ENCODE measurements around the gene IGF2BP1.

IGF2BP1 gene

GRCh38 chr17:48997103-48997826, at the start of gene IGF2BP1:
Gene IGF2BP1 (plus strand): TSS chr17:48997385. CDS start chr17:48997746, 361 bp downstream.
- DNase-seq: no peak

DNA sequence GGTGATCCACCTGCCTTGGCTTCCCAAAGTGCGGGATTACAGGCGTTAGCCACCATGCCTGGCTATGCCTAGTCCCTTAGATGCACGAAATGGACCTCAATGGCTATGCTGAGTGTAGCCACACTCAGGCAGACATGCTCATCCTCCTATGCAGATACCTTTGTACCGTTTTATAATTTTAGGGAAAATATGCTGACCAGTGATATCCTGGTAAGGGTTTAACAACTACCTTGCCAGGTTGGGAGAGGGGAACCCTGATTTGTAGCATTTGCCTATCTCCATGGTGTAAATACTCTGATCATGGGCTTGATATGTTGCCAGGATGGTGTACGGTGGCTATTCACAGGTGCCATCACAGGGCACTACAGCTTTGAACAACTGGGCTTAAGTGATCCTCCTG, 45.6 kb upstream of the IGF2BP1 start:
- no peak for DNase-seq

- no peak for DNase-seq
These were observed 44.3 kb upstream of the IGF2BP1 start for GRCh38 chr17:48952904-48953303.

GRCh38 chr17:48954300-48954755, 42.9 kb upstream of the IGF2BP1 start:
- no peak for DNase-seq

DNA sequence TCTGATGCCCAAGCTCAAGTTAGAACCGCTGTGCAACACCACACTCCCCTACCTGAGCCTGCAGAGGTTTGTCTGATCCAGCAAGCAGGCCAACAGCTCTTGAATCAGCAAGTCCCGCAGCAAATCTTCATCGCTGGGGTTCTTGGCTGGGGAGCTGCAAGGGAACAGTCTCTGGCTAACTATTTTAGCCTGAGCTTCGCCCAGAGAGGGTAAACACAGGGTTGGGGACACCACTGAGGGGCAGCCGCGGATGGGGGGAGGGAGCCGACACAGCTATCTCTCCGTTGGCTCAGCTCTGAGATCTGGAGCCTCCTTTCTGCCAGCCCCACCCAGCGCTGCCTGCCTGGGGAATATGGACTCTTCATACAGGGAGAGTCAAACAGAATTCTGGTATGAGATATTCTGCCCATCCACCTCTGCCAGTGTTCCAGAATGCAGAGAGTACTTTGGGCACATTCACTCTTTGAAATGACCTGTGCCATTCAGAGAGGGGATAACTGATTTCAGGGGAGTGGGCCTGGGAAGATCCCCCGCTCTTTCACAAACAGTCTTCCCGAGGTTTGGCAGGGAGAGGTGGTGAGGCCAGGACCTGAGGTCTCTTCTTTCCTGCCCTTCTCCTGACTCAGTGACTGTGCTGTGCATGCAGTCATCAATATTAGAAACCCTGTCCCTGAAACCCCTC, 36.2 kb upstream of the IGF2BP1 start:
- no peak for DNase-seq

- no peak for DNase-seq
These were observed 35.5 kb upstream of the IGF2BP1 start for GRCh38 chr17:48961516-48962233.

GRCh38 chr17:48970224-48970623, 27.0 kb upstream of the IGF2BP1 start:
- no peak for DNase-seq

DNA sequence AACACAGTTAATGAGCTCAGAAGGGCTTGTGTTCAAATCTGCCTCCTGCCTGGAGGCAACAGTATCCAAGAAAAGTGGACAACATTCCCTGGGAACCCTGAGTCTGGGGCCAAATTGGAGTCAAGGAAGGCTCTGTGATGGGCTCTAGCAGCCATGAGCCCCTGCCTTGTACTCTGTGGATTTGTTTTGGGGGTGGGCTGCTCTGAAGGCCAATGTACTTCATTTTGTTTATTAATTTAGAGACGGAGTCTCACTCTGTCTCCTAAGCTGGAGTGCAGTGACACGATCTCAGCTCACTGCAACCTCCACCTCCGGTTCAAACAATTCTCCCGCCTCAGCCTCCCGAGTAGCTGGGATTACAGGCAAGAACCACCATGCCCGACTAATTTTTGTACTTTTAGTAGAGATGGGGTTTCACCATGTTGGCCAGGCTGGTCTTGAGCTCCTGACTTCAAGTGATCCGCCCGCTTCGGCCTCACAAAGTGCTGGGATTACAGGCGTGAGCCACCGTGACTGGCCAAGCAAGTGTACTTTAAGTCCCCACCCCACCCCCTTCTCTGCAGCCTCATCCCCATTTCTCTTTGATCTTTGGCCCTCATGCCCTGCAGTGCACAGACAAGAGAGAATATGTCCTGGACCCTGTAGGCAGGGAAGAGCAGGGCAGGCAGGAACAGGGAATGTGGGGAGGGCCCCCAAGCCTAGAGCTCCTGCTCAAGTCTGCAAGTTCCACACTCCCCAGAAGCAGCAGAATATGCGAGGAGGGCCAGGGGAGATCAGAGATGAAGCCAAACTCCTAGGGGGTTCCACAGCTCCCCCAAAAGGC, 26.1 kb upstream of the IGF2BP1 start:
- DNase-seq: no peak

- DNase-seq: no peak
These were observed 24.5 kb upstream of the IGF2BP1 start for GRCh38 chr17:48972749-48973097.

DNA sequence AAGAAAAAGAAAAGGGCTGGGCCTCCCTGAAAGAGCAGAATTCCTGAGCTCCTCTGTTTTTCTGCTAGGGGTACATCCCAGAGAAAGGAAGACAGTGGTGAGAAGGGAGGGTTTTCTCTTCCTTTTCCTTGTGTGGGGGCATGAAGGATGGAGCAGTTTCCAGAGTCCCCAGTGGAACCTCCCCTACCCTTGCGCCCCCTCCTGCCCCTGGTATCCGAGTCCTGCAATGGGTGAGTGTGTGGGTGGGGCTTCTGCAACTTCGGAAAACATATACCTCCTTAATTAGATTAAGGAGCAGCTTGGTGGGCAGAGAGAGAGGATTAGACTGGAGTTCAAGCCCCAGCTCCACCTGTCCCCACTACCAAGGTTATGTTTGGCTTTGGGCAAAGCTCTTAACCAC, 23.4 kb upstream of the IGF2BP1 start:
- no peak for DNase-seq

DNA sequence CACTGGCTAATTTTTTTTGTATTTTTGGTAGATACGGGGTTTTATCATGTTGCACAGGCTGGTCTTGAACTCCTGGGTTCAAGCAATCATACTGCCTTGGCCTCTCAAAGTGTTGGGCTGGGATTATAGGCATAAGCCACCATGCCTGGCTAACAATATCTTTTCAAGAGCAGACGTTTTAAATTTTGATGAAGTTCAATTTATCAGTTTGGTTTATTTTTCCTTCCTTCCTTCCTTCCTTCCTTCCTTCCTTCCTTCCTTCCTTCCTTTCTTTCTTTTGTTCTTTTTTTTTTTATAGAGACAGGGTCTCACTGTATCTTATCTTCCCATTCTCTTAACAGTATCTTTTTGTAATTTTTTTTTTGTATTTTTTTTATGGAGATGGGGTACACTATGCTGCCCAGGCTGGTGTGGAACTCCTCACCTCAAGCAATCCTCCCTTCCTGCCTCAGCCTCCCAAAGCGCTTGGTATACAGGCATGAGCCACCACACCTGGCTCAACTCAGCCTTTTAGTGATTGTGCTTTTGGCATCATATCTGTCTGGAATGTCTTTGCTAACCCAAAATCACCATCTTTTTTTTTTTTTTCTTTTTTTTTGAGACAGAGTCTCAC, 15.2 kb upstream of the IGF2BP1 start:
- DNase-seq: no peak

DNA sequence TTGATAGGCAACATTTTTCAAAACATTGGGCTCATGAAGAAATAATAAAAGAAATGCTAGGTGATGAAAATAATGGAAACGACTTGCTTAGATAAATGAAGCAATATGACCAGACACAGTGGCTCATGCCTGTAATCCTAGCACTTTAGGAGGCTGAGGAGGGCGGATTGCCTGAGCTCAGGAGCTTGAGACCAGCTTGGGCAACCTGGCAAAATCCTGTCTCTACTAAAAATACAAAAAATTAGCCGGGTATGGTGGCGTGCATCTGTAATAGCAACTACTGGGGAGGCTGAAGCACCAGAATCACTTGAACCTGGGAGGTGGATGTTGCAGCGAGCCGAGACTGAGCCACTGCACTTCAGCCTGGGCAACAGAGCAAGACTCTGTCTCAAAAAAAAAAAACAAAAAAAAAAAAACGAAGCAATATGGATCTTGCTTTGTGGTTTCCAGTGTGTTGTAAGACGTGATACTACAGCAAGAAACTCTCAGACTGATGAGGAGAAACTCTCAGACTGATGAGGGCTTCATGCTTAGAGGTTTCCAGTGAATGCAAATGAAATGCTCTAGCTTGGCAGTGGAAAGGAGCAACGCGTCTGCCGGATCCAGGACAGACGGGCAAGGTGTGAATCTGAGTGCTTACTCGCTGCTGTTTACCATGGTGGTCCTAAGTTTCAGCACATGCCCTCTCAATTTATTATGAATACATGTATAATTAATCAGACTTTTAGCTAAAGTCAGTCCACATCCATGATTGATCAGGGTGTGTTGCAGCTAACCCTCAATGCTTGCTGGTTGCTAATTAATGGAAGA, 11.5 kb upstream of the IGF2BP1 start:
- DNase-seq: no peak

DNA sequence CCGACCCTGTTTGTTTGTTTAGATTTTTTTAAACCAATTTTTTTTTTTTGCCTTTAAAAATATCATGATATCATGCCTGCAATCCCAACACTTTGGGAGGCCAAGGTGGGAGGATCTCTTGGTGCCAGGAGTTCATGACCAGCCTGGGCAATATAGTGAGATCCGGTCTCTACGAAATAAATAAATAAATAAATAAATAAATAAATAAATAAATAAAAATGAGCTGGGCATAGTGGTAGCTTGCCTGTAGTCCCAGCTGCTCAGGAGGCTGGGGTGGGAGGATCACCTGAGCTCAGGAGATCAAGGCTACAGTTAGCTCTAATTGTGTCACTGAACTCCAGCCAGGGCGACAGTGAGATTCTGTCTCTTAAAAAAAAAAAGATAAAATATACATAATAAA, 8.1 kb upstream of the IGF2BP1 start:
- DNase-seq: no peak

DNA sequence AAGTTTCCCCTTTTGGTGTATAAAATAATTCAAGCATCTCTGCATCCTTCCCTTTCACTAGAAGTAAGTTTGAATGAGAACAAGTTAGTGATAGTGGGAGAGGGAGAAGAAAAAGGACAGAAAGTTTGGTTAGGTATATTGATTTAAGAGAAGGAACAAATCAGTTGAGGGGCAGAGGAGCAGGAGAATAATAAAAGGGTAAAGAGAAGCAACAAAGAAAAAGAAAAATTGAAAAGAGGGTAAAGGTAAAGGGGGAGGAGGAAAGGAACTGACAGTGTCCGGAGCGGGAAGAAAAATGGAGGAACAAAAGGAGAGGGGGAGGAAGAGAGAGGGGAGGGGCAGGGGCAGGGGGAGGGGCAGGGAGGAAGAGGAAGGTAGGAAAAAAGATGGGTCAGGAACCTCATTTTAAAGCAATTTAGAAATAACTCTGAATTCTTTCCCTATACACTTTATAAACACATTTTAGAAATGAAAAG, 6.3 kb upstream of the IGF2BP1 start:
- DNase-seq: no peak

- DNase-seq: no peak
These were observed 4.7 kb upstream of the IGF2BP1 start for GRCh38 chr17:48992444-48992843.

GRCh38 chr17:48993305-48993704, 3.9 kb upstream of the IGF2BP1 start:
- no peak for DNase-seq

DNA sequence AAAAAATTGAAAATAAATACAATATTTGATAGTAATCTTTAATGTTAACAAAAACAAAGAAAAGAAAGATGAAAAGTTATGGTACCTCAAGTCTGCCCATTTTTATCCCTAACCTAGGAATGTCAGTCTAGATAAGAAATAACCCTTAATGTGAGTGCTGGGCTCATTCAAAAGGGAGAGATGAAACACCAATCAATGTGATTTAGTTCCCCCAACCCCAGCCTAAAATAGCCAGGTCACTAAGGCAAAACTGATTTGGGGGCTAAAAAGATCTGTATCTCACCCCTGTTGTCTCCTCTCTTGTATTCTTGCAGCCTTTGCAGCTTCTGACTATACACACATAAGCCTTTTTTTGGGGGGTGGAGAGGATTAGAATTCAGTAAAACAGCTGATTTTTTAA, 3.2 kb upstream of the IGF2BP1 start:
- no peak for DNase-seq

DNA sequence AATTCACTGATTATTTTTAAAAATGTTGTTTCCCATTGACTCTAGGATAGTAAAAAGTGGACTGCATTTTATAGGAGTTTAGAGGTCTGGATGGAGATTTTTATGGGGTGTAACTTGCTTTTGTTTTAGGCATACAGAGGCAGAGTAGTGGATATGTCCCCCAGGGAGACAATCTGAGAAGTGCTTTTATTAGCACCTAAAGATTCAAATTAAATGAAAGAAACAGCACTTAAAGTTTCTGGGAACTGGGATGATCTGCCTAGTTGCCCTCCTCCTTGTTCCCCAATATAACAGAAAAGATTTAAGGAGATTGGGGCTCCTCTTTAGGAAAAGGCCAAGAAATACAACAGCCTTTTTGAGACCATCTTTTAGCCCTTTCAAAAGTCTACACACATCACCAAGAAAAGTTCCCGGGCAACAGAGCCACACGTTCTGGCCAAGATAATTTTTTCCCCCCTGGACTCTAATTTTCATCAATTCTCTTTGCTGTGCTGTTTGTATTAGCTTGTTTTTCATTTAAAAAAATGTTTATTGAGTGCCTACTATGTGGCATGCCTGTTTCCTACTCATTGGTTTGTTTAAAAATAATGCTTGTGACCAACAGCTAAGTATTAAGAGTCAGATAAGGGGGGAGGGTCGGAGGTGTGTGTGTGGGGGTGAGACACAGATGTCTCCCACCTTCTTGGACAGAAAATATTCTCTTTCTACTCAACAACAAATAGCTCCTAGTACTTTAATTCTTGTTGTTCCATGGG, 2.5 kb upstream of the IGF2BP1 start:
- DNase-seq: no peak

- DNase-seq: no peak
These were observed 1.7 kb upstream of the IGF2BP1 start for GRCh38 chr17:48995304-48995973.

Data from activated gamma-delta T cell treated with Interleukin-2 at 50 U/mL for 16 hours (primary cell).